Activated CD8-positive, alpha-beta memory T cell treated with anti-CD3 and anti-CD28 coated beads for 1 hour (primary cell): ENCODE measurements around the gene MSRB1.

Experiments used
- DNase-seq, 2 donors: peaks; one replicate each; pipeline ENCODE4 v3.0.0-alpha.2; 2020; ENCODE audit warnings: low read depth in 1 of 2; ENCODE audit errors: extremely low read depth in 1 of 2

The MSRB1 gene

GRCh38 chr16:1942810-1943726, at the start of gene MSRB1:
TSS of gene MSRB1 (minus strand) at chr16:1943199. CDS start at chr16:1943156, 43 bp downstream.
- DNase-seq, result peak; percentile 98 to 99

GRCh38 chr16:1991948-1992703, 49.1 kb upstream of the MSRB1 start:
- peak; percentile 98 for DNase-seq

GRCh38 chr16:1991588-1991947, 48.6 kb upstream of the MSRB1 start:
- no peak for DNase-seq

GRCh38 chr16:1991135-1991551, 48.1 kb upstream of the MSRB1 start:
- no peak for DNase-seq

- no peak for DNase-seq
Measured at GRCh38 chr16:1990351-1991134, 47.5 kb upstream of the MSRB1 start.

GRCh38 chr16:1990101-1990350, 47.0 kb upstream of the MSRB1 start:
- no peak for DNase-seq

GRCh38 chr16:1989209-1990100, 46.5 kb upstream of the MSRB1 start, which contains the start of gene SYNGR3:
TSS of gene SYNGR3 (plus strand) at chr16:1989970. CDS start at chr16:1990103, 133 bp downstream.
- DNase-seq, result no peak

GRCh38 chr16:1987198-1987597, 44.2 kb upstream of the MSRB1 start:
- DNase-seq, result no peak

GRCh38 chr16:1985466-1986150, 42.6 kb upstream of the MSRB1 start:
- DNase-seq, result no peak

- DNase-seq, result no peak
Measured at GRCh38 chr16:1984347-1985225, 41.6 kb upstream of the MSRB1 start.

GRCh38 chr16:1983544-1984346, 40.7 kb upstream of the MSRB1 start, which contains the start of gene GFER:
TSS of gene GFER (plus strand) at chr16:1984193. CDS start at chr16:1984219, 26 bp downstream.
- DNase-seq, result peak in 1 of 2 donors; percentile 51

- no peak for DNase-seq
Measured at GRCh38 chr16:1982991-1983543, 40.1 kb upstream of the MSRB1 start.

- no peak for DNase-seq
Measured at GRCh38 chr16:1982013-1982433, 39.0 kb upstream of the MSRB1 start.

GRCh38 chr16:1981398-1981836, 38.4 kb upstream of the MSRB1 start, which contains the start of gene NOXO1:
TSS of gene NOXO1 (minus strand) at chr16:1981469. CDS start at chr16:1981179, 290 bp downstream.
- DNase-seq, result no peak

- no peak for DNase-seq
Measured at GRCh38 chr16:1980770-1981087, 37.7 kb upstream of the MSRB1 start.

GRCh38 chr16:1980030-1980769, 37.2 kb upstream of the MSRB1 start:
- DNase-seq, result no peak
